Endothelial cell of coronary artery (primary cell): ENCODE results near the gene ACTN3. TPM values are rescaled to one million over a fixed set of nuclear protein-coding genes. Genes with fewer than 3 reads are reported as not detected.

Experiments used
- total RNA-seq: library from RNA; depleted of rRNA; stranded (reverse); fragments of >200 nt; gene quantifications from 2 replicates; pipeline ENCODE4 v1.2.3, GENCODE V29; 2014

Gene ACTN3
- total RNA-seq, result 0.09 TPM in 1 of 2 replicates, not detected in the other

DNA sequence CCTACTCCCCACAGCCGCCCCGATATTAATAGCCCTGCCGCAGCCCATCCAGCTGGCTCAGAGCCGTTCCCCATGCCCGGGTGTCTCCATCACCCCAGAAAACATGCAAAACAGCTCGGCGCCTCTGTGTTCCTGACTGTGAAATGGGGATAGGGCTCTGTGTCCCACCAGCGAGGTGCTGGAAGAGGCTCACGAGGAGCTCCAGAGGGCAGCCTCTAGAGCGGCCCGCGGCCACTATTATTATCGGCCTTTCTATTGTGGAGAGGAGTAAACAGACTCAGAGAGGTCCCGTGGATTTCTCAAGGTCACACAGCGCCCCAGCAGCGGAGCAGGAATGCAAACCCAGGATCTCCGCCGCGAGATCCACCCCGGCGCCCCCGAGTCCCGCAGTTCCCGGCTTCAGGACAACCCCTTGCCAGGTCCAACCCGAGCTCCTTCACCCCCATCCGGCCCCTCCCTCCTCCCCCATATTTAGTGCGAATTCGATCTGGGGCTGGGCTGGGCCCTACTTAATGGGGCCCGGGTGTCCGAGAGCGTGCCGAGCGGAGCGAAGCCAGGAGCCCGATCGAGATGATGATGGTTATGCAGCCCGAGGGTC, at the start of gene ACTN3:
TSS of gene ACTN3 (plus strand) at position 536 of the 598 bp plus-strand sequence. CDS start at position 571, 35 bp downstream.

GRCh38 chr11:66510271-66510989, 36.3 kb upstream of the ACTN3 start, which contains the start of gene BBS1:
Gene BBS1, plus strand, starts transcription at chr11:66510635. Its CDS starts 25 bp downstream, at chr11:66510660.

DNA sequence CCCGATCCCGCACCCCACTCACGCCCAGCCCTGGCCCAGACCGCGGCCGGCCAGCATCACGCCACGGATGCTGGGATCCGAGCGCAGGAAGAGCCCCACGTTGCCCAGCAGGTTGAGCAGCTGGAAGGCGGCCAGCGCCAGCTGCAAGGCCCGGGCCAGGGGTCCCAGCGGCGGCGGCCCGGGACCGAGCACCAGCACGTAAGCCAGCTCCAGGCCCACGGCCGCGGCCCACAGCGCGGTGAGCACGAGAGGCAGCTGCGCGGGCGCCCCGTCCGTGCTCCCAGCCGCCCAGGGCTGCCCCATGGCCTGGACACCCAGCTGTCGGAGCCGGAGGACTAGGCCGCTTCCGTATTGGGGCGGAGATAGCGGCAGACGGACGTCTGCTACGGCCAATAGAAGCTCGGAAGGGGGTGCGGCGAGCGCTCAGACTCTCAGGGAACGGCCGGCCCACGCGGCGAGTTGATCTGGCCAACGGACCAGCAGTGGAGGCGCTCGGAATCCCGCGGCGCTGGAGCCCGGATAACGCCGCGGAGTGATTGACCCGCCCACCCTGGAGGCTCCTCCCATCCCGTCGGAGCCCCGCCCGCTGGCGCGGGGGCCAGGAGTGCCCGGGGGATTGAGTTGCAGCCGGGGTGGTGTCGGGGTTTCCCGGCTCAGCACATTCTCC, 869 bp upstream of the ACTN3 start, which contains the start of gene ZDHHC24:
TSS of gene ZDHHC24 (minus strand) at position 348 of the 667 bp plus-strand sequence. CDS start at position 303, 45 bp downstream.

DNA sequence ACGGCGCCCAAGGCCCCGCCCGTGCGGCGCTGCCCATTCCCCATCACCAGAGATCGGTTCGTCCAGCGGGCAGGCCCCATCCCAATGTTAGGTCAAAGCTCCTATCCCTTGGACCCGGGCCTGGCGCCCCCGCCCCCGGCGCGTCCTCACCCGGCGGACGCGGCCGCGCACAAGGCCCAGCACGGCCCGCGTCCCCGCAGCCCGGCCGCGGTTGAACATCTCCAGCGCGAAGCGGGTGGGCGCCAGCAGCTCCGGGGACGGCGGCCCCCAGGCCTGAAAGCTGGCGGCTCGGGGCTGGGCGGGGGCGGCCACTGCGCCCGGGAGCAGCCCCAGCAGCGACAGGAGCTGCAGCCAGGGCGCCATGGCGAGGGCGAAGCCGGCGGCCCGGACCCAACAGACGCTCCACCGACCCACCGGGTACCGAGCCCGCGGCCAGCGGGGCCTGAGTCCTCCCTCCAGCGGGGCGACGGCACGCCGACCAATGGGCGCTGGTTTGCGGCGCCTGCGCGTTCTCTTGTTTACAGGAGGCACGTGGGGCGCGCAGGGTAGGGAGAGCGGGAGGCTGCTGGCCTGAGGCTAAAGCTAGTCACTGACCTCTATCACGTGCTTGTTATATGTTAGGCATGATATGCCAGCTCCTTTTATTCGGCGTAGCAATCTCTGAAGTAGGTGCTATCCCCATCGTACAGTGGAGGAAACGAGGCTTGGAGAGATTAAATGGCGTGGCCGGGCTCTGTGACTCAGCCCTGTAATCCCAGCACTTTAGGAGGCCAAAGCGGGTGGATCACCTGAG, 21.6 kb downstream of the ACTN3 start, which contains the start of gene CTSF:
TSS of gene CTSF (minus strand) at position 483 of the 793 bp plus-strand sequence. CDS start at position 363, 120 bp downstream.

GRCh38 chr11:66592457-66593302, 46.0 kb downstream of the ACTN3 start, which contains the start of the genes CCDC87 and CCS:
Gene CCDC87, minus strand, starts transcription at chr11:66593063. Its CDS starts 48 bp downstream, at chr11:66593015.
Gene CCS, plus strand, starts transcription at chr11:66593185. Its CDS starts 77 bp downstream, at chr11:66593262.

Other genes with a start within 250 kb of the ACTN3 start
- under 0.01 and 1.1 TPM in 2 replicates for gene CD248, start 229.9 kb upstream of the ACTN3 start, total RNA-seq
- gene RIN1, start 210.5 kb upstream of the ACTN3 start, total RNA-seq, result 5.9 and 8.3 TPM in 2 replicates
- 65.0 and 79.7 TPM in 2 replicates for gene BRMS1, start 201.8 kb upstream of the ACTN3 start, total RNA-seq
- gene B4GAT1, start 199.3 kb upstream of the ACTN3 start, total RNA-seq, result 23.8 and 31.3 TPM in 2 replicates
- 0.09 and 0.28 TPM in 2 replicates for gene SLC29A2, start 175.1 kb upstream of the ACTN3 start, total RNA-seq
- not detected in 2 replicates for gene NPAS4, start 125.9 kb upstream of the ACTN3 start, total RNA-seq
- gene MRPL11, start 108.1 kb upstream of the ACTN3 start, total RNA-seq, result 41.3 and 44.1 TPM in 2 replicates
- gene PELI3, start 80.0 kb upstream of the ACTN3 start, total RNA-seq, result 3.4 and 6.0 TPM in 2 replicates
- 56.5 and 75.1 TPM in 2 replicates for gene DPP3, start 66.5 kb upstream of the ACTN3 start, total RNA-seq
- 16.1 and 25.9 TPM in 2 replicates for gene BBS1, start 36.3 kb upstream of the ACTN3 start, total RNA-seq
- 13.4 and 15.0 TPM in 2 replicates for gene ZDHHC24, start 855 bp upstream of the ACTN3 start, total RNA-seq
- gene CTSF, start 21.7 kb downstream of the ACTN3 start, total RNA-seq, result 18.2 and 26.3 TPM in 2 replicates
- gene CCDC87, start 46.2 kb downstream of the ACTN3 start, total RNA-seq, result 0.18 and 0.28 TPM in 2 replicates
- 31.5 and 32.6 TPM in 2 replicates for gene CCS, start 46.3 kb downstream of the ACTN3 start, total RNA-seq
- 20.1 and 26.7 TPM in 2 replicates for gene RBM14, start 69.7 kb downstream of the ACTN3 start, total RNA-seq
- 152 and 160 TPM in 2 replicates for gene RBM4, start 91.8 kb downstream of the ACTN3 start, total RNA-seq
- 21.3 and 27.1 TPM in 2 replicates for gene RBM4B, start 131.0 kb downstream of the ACTN3 start, total RNA-seq
- gene SPTBN2, start 182.3 kb downstream of the ACTN3 start, total RNA-seq, result 21.5 and 53.8 TPM in 2 replicates